SK-N-SH treated with all-trans-retinoic acid at 6 μM for 48 hours (cell line): ENCODE results near the gene DOCK2.
A peak's percentile ranks its signal among the peaks of the same experiment; 100 is the strongest.

Experiments used
- CREB5 ChIP-seq: fragments of 250-450 bp; sonication (Bioruptor Pico); IDR thresholded peaks from 2 replicates; pipeline ENCODE4 v1.5.1; 2020; ENCODE audit warnings: low read depth, mild to moderate bottlenecking, moderate library complexity
- POU6F1 ChIP-seq: fragments of 250-450 bp; sonication (Bioruptor Pico); IDR thresholded peaks from 2 replicates; pipeline ENCODE4 v1.8.0; 2021; ENCODE audit warnings: low read depth, mild to moderate bottlenecking, moderate library complexity, borderline replicate concordance
- RARB ChIP-seq: fragments of 250-450 bp; sonication (Bioruptor Pico); IDR thresholded peaks from 2 replicates; pipeline ENCODE4 v1.8.0; 2021; ENCODE audit warnings: mild to moderate bottlenecking, moderate library complexity
- ZFP3 ChIP-seq: fragments of 250-450 bp; sonication (Bioruptor Pico); IDR thresholded peaks from 2 replicates; pipeline ENCODE4 v1.5.0; 2020; ENCODE audit warnings: mild to moderate bottlenecking, moderate library complexity
- ZFP30 ChIP-seq: fragments of 450-650 bp; formaldehyde crosslinking; IDR thresholded peaks from 2 replicates; pipeline ENCODE4 v1.5.0; 2022; ENCODE audit warnings: mild to moderate bottlenecking, moderate library complexity
- TF ChIP-seq, protein P1 (sequence below): fragments of 250-450 bp; sonication (Bioruptor Pico); IDR thresholded peaks from 2 replicates; pipeline ENCODE4 v1.5.1; 2021; ENCODE audit warnings: mild to moderate bottlenecking, moderate library complexity

DNA sequence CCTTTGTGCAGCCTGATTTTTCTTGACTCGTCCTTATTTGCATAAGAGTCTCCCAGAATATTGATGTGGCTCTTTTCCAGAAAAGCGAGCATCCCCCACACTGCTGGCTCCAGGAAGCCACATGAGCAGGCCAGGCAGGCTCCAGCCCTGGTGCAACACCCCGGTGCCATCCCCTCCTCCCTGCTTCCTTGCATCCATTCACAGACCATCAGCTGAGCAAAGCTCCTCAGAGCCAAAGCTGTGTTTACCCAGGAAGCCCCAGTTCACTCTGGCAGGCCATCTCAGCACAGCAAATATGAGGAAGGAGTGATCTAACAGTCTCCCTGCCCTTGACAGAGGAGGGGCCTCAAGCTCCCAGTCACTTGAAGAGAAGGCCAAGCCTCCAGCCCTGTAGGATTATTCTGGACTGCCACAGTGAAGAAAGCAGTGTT, 308.8 kb downstream of the DOCK2 start:
- TF ChIP-seq ZFP30 (no peak), ZFP3 (0 out of 2 replicates have a peak, but pooled peaks have one; percentile 63), POU6F1 (no peak), RARB (CRISPR knock-in tag) (no peak), CREB5 (CRISPR knock-in tag) (no peak)
- TF ChIP-seq, protein P1, sequence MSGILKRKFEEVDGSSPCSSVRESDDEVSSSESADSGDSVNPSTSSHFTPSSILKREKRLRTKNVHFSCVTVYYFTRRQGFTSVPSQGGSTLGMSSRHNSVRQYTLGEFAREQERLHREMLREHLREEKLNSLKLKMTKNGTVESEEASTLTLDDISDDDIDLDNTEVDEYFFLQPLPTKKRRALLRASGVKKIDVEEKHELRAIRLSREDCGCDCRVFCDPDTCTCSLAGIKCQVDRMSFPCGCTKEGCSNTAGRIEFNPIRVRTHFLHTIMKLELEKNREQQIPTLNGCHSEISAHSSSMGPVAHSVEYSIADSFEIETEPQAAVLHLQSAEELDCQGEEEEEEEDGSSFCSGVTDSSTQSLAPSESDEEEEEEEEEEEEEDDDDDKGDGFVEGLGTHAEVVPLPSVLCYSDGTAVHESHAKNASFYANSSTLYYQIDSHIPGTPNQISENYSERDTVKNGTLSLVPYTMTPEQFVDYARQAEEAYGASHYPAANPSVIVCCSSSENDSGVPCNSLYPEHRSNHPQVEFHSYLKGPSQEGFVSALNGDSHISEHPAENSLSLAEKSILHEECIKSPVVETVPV, result no peak
